ENCODE data around the gene ITK.
"Not testable (repeated sequence)": the region's sequence is repeated elsewhere in the genome, so short reads cannot be mapped to it uniquely, and the experiment has no call there.

Gene ITK

GRCh38 chr5:157236423-157236822, 55.8 kb downstream of the ITK start:
- H3K36me3 ChIP-seq (replicated peaks): no peaks in the 10 kb centered on the region
- no peaks in the 10 kb centered on the region for H3K27me3 ChIP-seq (replicated peaks)

GRCh38 chr5:157241483-157241882, 60.8 kb downstream of the ITK start:
- in situ Hi-C loops (cut with HindIII; ENCODE audit: low pct_ligation_motif_present, low sequenced_read_pairs): no loop called here
- no peak for TF ChIP-seq CTCF (IDR thresholded peaks at IDR 0.05; ENCODE audit: low read depth, low read length, missing control alignments)
- no peak overlapping the region for H3K27ac ChIP-seq

More at GRCh38 chr5:157236423-157236822, 55.8 kb downstream of the ITK start:
- H3K4me3 ChIP-seq (ENCODE audit: low read depth, low read length): no peak overlapping the region
- in situ Hi-C loops (cut with HindIII; ENCODE audit: low pct_ligation_motif_present, low sequenced_read_pairs): no loop called here
- TF ChIP-seq CTCF (IDR thresholded peaks at IDR 0.05; ENCODE audit: low read depth, low read length, missing control alignments): no peak
- DNase-seq: no peak
- H3K27ac ChIP-seq: no peak overlapping the region

GRCh38 chr5:157244704-157245103, 64.1 kb downstream of the ITK start:
- in situ Hi-C loops (cut with HindIII; ENCODE audit: low pct_ligation_motif_present, low sequenced_read_pairs); H3K27me3 ChIP-seq (replicated peaks); H3K4me3 ChIP-seq (ENCODE audit: low read depth, low read length): not testable (repeated sequence)

More at GRCh38 chr5:157241483-157241882, 60.8 kb downstream of the ITK start:
- Histone ChIP-seq H3K27me3 (replicated peaks) (no peaks in the 10 kb centered on the region), H3K36me3 (replicated peaks) (no peaks in the 10 kb centered on the region), H3K4me3 (ENCODE audit: low read depth, low read length) (no peak overlapping the region)
- DNase-seq: no peak

GRCh38 chr5:157245476-157245875, 64.8 kb downstream of the ITK start:
- in situ Hi-C loops (cut with HindIII; ENCODE audit: low pct_ligation_motif_present, low sequenced_read_pairs): no loop called here
- DNase-seq: no peak

More at GRCh38 chr5:157244704-157245103, 64.1 kb downstream of the ITK start:
- not testable (repeated sequence) for DNase-seq; H3K27ac ChIP-seq; H3K36me3 ChIP-seq (replicated peaks)

GRCh38 chr5:157245886-157246285, 65.2 kb downstream of the ITK start:
- Histone ChIP-seq H3K27ac (no peak overlapping the region), H3K4me3 (ENCODE audit: low read depth, low read length) (no peak overlapping the region), H3K36me3 (replicated peaks) (no peaks in the 10 kb centered on the region), H3K27me3 (replicated peaks) (no peaks in the 10 kb centered on the region)
- no peak for TF ChIP-seq CTCF (IDR thresholded peaks at IDR 0.05; ENCODE audit: low read depth, low read length, missing control alignments)
- in situ Hi-C loops (cut with HindIII; ENCODE audit: low pct_ligation_motif_present, low sequenced_read_pairs): no loop called here
- DNase-seq: no peak

More at GRCh38 chr5:157245476-157245875, 64.8 kb downstream of the ITK start:
- Histone ChIP-seq H3K36me3 (replicated peaks) (no peaks in the 10 kb centered on the region), H3K27ac (no peak overlapping the region), H3K4me3 (ENCODE audit: low read depth, low read length) (no peak overlapping the region), H3K27me3 (replicated peaks) (no peaks in the 10 kb centered on the region)
- TF ChIP-seq CTCF (IDR thresholded peaks at IDR 0.05; ENCODE audit: low read depth, low read length, missing control alignments): no peak

GRCh38 chr5:157247267-157247666, 66.6 kb downstream of the ITK start:
- TF ChIP-seq CTCF (IDR thresholded peaks at IDR 0.05; ENCODE audit: low read depth, low read length, missing control alignments): no peak
- Histone ChIP-seq H3K27ac (no peak overlapping the region), H3K27me3 (replicated peaks) (no peaks in the 10 kb centered on the region), H3K36me3 (replicated peaks) (no peaks in the 10 kb centered on the region), H3K4me3 (ENCODE audit: low read depth, low read length) (no peak overlapping the region)
- in situ Hi-C loops (cut with HindIII; ENCODE audit: low pct_ligation_motif_present, low sequenced_read_pairs): no loop called here
- no peak for DNase-seq
